ENCODE results near the gene HOXA2.

Gene HOXA2

DNA sequence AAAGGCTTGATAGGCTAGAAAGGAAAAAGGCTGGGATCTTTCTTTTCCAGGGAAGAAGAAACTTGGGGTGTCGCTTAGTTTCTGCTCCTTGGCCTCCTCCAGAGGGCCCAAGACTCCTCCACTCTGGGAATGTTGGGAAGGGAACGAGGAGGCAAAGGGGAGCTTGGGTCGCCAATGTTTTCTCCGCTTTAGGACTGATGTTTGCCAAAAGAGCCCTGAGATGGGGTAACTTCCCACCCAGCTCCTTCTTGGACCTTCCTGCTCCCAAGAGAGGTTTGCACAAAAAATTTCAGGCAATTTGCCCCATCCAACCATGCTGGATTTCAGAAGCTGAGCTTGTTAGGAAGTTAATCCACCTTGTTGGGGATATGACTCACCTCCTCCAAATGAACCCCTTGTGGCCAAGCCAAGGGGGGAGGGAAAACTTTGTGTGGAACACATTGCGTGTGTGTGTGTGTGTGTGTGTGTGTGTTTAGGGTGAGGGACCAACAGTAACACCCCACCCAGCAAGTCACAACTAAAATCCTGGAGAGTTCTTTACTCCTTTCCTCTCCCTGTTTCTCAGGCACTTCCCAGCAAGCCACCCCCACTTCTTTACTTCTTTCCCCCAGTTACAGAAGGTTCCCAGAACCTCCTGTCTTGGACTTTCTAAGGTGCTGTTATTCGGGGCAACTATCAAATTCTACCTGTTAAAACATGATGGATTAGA, 8.7 kb upstream of the HOXA2 start:
- no peak for DNase-seq

DNA sequence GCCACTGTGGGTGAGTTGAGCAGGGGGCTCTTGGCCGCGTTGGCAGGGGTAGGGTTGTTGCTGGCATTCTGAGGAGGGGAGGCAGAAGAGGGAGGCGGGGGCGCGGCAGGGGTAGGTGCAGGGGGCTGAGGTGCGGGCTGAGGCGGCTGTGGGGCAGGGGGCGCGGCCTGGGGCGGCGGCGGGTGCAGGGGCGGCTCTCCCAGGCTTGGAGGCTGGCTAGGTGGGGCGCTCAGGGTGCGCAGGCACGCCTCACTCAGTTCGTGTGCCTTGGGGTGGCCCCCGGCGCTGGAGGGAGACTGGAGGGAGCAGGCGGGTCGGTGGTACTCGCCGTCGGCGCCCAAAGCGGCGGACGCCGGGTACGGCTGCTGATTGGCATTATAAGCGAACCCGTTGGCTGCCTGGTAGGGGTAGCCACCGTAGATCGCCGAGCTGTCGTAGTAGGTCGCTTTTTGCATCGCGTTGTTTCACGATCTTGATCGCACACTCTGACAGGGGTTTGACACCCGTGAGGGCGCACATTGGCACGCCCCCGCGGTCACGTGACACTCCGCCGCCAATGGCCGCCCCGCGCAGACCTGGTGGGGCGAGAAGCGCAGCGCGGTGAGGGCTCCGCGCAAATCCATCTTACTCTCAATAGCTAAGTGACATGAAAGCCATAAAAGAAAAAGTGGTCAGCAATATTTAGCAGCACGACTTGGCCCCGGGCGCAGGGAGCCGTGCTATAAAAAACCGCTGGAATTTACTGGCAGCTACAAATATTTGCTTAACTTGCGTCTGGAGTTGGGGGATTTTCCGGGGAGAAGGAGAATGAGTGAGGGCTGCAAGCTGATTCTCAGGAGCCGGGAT, 7.9 kb upstream of the HOXA2 start:
- peak; percentile 33 for DNase-seq

DNA sequence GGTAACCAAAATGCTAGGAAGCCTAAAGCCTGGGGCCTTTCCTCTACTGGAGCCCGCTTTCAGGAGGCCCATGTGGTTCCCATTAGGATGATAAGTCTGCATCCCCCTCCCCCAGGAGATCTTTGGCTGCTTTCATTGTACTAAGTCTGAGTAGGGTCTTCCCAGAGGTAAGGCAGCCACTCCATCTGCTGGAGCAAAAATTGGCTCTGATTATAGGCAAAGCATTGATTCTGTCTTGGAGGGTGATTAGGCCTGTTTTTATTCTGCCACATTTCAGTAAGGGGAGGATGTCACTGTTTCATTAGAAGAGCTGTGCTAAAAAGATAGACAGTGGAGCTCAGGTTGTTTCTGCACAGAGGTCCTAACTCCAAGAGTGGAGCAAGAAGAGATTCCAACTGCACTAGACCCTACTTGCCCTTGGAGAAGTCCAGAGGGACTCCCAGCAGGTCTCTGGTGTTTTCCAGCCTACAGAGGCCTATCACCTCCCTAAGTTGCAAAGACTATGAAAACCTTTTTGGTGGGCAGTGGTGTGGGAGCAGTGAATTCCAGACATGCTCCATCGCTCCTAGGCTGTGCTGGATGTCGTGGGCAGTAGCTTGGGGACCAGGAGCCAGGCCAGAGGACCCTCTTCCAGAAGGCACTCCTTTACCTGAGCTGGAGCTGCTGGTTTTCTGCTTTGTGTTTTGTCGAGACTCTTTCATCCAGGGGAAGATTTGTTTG, 7.1 kb upstream of the HOXA2 start:
- DNase-seq, result peak; percentile 36

DNA sequence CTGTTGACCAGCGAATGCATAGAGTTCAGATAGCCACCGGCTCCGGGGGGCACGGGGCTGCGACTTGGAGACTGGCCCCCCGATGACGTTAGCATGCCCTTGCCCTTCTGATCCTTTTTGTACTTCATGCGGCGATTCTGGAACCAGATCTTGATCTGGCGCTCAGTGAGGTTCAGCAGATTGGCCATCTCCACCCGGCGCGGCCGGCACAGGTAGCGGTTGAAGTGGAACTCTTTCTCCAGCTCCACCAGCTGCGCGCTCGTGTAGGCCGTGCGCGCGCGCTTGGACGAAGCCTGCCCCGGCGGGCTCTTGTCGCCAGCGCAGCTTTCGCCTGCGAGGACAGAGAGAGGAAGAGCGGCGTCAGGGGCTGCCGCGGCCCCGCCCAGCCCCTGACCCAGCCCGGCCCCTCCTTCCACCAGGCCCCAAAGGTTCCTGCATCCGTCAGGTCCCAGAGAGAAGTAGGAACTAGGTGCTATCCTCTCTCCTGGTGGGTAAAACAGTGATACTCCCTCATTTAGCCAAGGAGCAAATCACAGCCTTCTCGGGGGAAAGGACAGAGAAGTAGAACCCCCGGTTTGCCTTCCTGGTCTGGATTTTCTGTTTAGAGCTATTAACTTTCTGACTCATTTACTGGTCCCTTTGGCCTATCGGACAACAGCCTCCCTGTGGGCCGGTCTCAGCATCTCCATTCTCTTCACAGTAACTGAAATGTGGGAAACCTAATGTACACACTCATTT, 6.1 kb upstream of the HOXA2 start:
- peak; percentile 20 for DNase-seq

DNA sequence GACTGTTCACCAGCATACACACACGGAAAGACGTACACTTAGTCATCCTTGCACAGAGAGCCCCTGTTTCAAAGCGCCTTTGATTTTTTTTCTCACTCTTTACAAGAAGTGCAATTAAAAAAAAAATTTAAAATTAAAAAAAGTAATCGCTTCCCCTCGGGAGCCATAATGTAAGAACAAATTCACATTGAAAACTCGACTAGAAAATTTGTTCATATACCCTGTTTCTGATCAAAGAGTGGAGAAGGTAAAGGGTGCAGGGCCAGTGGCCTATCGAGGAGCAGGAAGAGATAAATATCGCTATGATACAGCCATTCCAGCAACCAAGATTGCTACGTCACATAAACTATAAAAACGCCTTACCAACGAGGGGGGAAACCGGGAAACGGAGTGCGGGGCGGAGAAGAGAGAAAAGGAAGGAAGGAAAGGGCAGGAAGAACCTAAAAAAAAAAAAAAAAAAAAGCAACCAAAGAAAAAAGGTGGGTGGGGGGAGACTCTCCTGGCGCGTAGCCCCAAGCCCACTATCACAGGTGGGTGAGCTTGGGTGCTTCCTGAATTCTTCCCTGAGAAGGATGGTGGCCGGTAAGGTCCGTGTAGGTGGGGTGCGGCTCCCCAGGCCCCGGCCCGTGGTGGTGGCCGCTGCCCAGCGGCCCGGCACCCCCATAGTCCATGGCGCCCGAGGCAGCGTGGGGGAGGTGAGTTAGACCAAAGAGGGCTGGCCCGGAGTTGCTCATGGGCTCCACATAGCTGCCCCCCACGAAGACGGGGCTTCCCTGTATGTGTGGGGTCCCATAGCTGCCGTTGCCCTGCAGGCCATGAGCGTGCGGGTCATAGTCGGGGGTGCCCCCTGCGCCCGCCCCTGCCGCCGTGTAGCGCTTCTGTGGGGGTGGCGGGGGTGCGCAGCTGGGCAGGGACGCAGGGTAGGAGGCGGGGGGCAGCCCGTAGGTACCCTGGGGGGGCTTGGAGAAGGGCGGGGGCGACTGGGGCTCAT, 5.2 kb upstream of the HOXA2 start:
- DNase-seq, result peak; percentile 33

DNA sequence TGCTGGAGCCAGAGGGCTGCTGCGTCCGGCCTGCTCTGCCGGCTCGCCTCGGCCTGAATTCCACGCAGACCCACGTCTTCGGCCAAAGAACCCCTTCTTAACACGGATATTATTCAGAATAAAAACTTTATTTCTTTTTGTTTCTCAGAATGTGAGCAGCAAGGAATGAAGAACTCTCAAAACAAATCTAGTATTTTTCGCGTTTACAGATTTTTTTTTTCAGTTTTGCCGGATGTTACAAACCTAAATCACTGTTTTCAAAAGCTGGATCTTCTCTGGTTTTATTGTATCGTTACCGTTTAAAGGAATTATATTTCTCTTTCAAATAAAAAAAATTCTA, 4.4 kb upstream of the HOXA2 start:
- no peak for DNase-seq

DNA sequence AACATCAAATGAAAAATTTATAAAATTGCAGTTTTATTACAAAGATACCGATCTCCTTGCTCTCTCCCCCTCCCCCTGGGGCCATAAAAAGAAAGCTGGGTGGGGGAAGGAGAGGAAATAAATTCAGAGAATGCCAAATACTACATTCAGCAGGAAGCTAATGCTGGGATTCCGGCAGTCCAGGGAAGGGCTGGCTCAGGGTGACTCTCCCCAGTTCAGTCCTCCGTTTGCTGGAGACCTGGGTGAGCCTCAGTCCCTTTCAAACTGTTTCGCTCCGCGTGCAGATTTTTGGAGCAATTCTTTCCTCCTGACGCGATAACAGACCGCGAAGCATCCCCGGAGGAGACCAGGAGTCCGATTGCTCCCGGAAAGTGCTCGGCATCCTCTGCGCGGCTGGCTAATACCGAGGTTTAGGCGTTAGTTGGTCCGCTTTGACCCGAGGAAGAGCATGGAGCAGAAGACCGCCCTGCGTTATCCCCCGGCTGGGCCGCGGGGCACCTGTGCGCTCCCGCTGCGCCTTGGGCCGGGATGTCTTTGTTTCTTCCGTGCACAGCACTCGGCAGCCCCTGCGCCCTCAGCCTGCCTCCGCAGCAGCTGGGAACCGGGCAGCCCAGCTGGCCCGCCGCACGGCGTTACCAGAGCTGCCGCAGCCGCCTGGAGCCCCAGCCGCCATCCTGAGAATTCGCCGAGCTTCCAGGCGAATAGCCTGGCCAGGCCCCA, 3.9 kb upstream of the HOXA2 start:
- no peak for DNase-seq

DNA sequence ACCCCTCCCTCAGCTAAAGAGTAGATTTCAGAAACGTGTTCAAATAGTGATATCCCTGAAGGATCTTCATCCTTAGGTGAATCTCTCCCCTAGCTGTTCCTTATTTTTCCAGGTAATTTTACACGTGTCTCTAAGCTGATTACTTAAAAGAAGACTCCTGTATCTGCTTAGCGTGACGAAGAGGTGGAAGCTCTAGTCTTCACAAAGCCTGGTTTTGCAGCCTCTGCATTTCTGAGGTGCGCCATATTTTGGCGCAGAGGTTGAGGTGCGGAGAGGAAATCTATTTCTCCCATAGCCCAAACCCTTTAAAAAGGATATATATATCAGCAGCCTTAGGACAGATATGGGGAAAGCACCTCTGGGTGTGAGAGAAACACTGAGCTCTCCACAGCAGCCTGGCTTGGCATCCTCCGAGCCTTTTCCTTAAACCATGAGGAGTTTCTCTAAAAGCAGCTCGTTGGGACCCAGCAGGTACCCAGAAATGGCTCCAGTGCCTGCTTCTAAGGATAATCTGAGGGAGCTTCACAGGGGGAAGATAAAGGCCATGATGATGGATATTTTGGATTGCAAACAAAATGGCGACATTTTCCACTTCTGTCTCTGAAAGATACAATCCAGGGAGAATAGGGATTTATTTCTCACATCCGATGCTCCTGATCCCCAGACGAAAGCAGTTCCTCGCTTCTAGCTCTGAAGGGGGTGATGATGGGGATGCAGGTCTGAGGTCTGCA, 3.0 kb upstream of the HOXA2 start:
- no peak for DNase-seq

DNA sequence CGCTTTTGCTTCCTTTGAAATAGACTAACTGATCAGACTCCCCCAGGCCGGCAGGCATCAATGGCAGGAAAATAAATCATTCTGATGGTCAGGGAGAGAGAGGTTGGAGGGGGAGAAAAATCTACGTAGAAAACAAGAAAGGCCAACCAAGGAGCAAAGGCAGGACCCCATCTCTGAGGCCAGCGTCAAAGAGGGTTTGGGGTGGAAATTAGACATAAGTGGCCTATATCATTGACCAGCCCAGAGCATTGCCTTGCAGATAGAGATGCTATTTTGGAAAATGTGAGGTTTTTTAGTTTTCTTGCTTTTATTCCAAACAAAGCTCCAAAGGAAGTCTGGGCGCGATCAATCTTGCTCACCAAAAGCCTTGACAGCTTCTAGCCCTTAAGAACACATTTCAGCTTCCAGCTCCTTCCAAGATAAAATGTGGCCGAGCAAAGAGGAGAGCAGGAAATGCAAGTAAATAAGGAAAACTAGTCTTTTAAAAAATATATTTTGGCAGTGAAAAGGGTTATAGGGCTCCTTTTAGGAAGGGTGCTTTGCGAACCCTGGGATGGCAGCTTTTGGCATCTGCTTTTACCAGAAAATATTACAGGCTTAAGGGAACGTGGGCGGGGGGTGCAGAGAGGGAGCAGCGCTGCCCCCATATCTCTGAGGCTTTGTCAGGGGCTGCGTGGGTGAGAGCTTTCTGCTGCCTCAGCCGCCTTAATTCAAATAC, 2.0 kb upstream of the HOXA2 start:
- peak; percentile 18 for DNase-seq

DNA sequence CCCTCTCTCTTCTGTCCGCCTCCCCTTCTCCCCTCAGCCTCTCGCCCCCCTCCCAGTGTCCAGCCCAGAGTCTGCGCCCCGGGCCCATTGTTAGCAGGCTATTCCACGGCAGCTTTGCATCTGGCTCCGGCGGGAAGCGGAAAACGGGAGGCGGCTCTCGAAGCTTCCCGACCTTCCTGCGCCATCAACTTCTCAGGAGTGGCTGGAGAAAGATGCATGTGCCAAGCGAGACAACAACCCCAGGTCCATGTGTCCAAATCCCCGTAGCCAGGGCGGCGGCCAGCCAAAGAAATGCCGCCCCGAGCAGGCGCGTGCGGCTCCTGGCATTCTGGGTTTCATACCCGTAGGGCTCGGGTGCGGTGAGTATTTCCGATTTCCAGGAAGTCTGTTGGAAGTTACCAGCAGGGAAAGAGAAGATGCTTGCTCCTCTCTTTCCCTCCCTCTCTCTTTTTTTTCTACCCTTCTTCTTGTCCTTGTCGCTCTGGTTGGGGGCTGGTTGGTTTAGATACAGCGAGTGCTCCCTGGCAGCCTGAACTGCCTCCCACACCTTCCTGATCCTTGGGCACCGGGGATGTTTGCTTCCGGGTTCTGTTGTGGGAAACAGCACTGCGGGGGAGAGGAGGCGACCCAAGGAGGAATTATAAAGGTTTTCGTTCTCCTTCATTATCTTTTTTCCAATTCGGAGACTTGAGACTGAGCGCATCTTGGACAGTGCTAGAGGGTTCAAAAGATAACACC, 1.2 kb upstream of the HOXA2 start:
- DNase-seq, result peak; percentile 35

DNA sequence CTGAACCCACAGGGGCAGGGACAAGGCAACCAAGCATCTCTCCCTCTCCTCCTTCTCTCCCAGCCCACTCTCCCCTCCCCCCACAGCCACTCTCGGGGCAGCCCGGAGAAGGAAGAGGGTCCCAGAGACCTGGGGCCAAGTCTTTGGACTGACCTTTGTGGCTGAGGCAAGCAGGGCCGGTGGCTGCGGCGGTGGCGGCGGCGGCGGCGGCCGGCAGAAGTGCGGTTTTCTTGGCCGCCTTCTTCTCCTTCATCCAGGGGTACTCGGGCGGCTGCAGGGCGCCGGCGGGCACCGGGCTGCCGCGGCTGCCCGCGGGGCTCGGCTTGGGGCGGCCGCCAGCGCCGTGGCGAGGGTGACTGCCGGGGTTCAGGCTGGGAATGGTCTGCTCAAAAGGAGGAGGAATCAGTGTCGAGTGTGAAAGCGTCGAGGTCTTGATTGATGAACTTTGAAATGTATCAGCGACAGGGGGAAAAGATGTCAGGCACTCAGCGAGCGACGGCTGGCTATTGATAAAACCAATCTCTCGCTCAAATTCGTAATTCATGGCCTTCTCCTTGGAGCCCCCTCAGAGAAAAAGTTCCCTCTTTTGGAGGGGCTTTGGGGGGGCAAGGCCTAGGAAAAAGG, 414 bp downstream of the HOXA2 start:
- no peak for DNase-seq

DNA sequence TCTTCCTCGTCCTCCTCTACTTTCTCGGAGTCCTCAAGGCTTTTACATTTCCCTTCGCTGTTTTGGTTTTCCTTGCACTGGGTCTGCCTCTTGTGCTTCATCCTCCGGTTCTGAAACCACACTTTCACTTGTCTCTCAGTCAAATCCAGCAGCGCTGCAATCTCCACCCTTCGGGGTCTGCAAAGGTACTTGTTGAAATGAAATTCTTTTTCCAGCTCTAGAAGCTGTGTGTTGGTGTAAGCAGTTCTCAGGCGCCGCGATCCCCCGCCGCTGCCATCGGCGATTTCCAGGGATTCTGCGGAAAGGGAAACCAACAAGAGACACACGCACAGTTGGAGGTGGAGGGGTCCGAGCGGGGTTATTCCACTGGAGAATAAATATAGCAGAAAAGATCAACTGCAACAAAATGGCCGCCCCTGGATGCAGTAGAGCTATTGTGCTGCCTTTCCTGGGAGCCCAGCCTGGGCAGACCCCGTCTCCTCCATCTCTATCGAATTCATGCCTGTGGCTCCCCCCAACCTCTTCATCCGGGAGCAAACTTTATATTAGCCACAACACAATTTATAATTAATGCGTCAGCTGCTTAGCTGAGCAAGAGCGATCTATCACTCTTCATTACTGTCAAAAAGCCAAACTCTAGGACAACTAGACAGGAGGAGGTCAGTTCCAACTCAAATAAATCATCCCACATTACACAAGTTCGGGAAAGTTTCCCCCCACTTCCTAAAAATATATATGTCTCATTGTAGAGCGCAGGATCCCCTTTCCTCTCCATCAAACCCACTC, 1.1 kb downstream of the HOXA2 start:
- no peak for DNase-seq

DNA sequence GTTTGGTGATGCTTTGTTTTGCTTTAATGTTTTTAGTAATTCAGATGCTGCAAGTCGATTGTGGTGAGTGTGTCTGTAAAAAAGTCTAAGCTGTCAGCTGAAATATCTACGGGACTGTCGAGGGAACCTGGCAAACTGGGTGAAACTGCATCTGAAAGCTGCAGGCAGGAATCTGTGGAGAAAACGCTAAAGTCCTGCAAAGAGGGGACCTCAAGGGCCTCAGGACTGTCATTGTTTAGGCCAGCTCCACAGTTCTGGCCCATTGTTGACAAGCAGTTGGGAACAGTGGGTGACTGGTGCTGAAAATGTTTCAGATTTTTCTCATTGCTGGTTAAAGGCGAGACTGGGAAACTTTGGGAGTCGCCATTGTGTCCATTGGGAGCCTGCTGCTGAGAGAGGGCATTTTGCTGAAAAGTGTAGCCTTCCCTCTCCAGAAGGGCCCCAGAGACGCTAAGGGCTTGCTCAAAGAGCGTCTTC, 1.8 kb downstream of the HOXA2 start:
- DNase-seq, result no peak

DNA sequence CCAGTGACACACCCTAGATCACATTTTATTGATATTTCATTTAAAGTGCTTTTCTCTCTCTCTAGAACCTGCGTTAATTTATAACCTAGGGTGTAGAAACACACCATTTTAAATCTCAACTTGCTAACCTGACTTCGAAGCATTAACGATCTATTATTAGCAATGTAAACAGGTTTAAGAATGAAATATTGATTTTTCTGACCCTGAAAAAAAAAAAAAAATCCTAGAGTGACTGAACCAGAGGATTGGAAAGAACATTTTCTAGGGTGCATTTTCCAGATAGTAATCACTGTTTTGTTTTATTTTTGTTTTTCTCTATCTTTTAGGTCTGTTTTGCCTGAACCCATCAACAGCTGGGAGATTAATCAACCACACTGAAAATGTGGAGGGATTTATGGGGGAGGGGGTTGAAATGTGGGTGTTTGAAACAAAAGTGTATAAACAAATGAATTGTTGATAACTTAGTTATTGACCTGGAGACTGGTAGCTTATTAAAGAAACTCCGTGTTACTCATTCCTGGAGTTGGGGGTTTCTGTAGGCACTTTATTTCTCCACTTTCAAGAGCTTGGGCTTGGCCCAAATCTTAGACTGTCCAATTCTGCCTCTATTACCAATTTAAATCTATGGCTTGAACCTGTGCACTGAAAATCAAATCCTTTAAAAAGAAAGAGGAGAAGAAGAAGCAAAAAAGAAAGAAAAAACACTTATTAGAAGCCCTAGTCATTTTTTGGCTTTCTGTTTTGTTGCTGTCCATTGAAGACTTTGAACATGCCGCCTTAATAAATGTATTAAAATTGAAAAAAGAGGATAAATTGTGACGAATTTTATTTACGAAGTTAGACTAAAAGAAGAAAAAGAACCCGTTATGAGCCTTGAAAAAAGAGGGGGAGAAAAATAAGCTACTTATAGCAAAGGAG, 2.8 kb downstream of the HOXA2 start:
- DNase-seq, result no peak

DNA sequence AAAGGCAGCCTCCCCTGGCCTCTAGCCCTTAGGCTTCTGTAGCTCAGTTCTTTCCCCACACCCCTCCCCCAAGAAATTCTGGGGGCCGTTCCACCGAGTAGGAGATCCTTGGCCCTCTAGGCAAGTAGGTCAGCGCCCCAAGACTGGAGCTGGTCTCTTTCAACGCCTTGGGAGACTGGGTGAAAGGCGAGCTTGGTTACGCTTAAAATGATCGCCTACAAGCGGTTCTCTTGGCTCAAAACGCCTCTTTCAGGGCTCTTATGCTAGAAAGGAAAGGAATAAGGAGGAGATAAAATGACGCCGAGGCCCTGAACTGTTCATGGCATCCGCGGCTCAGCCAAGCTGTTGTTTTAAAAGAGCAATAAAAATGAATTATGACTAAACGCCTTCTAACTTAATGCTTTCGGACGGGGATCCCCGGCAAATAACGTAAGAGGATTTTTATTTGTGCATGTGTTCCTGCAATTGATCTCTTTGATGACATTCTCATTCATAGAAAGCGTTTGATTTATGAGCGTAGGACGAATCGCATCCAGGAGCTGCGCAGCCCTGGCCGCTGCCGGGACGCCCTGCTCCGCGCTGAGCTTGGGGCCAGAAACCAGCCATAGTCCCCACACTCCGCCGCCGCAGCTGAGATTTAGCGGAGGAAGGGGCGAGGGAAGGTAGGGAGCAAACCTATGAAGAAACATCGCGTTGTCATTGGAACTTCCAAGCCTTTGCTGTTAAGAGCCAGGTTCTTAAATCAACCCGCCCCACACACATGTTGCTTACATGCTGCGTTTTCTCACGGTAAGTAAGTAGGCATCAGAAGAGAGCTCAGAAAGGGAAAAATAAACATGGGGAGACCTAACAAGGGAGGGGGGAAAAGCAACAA, 3.7 kb downstream of the HOXA2 start:
- DNase-seq, result no peak
